SH-SY5Y (cell line): ENCODE data around the gene FAM120A.

Experiments
- GATA2 ChIP-seq: IDR thresholded peaks from 2 replicates; pipeline ENCODE4 v1.6.1; 2011; ENCODE audit warnings: mild to moderate bottlenecking, low read depth, low read length
- GATA3 ChIP-seq: IDR thresholded peaks from 2 replicates; pipeline ENCODE4 v1.6.1; 2011; ENCODE audit warnings: low read depth, mild to moderate bottlenecking, low read length, moderate library complexity

- TF ChIP-seq GATA2 (no peak), GATA3 (no peak)
Measured at GRCh38 chr9:93509084-93509483, 57.6 kb downstream of the FAM120A start.
